ENCODE results near the gene ZFP36L1. TPM values are rescaled to one million over a fixed set of nuclear protein-coding genes. Genes with fewer than 3 reads are reported as not detected.

Gene ZFP36L1
- total RNA-seq, 1 donor from 2014 or later = 42.9 TPM

DNA sequence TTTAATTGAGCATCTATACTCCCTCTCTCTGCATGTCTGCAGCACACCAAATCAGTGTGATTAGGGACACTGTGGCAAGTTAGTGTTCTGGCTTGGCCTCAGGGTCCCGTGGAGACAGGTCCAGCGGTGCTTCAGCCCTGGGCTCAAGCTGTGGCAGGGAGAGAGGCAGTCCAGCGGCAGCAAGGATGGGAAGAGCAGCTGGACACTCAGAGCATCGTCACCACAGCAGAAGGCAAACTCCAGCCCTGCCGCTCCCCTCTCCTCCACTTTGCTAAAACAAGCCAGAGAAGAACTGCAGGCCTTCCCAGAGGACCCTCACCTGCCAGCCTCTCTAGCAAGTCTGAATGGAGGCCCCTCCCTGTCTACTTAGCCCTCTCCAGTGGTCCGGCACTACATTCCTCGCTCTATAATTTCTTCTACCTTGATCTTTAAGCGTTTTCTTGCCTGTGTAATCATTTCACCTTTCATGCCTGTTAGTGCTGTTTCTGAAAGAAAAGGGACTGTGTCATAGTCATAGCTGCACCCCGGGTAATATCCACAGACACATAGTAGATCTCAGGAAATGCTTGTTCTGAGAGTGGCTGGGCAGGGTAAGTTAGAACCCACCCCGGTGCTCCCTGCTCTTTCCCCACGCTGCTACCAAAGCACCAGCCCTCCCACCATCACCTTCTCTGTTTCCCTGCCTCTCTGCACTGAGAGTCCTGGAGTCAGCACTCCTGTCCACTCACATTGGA, 22.1 kb downstream of the ZFP36L1 start:
- no peak overlapping the region for H3K4me3 Mint-ChIP-seq
- no peaks in the 10 kb centered on the region for H3K36me3 Mint-ChIP-seq
- TF ChIP-seq EZH2 (IDR thresholded peaks at IDR 0.05) = no peak
- TF ChIP-seq, protein P1, sequence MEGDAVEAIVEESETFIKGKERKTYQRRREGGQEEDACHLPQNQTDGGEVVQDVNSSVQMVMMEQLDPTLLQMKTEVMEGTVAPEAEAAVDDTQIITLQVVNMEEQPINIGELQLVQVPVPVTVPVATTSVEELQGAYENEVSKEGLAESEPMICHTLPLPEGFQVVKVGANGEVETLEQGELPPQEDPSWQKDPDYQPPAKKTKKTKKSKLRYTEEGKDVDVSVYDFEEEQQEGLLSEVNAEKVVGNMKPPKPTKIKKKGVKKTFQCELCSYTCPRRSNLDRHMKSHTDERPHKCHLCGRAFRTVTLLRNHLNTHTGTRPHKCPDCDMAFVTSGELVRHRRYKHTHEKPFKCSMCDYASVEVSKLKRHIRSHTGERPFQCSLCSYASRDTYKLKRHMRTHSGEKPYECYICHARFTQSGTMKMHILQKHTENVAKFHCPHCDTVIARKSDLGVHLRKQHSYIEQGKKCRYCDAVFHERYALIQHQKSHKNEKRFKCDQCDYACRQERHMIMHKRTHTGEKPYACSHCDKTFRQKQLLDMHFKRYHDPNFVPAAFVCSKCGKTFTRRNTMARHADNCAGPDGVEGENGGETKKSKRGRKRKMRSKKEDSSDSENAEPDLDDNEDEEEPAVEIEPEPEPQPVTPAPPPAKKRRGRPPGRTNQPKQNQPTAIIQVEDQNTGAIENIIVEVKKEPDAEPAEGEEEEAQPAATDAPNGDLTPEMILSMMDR (IDR thresholded peaks at IDR 0.05) = no peak
- TF ChIP-seq EZH2phosphoT487 (IDR thresholded peaks at IDR 0.05) = no peak
- peaks cover 22% of the 10 kb centered on the region for H3K4me1 Mint-ChIP-seq
- H3K9me3 Mint-ChIP-seq = peaks cover 10% of the 10 kb centered on the region
- no peak overlapping the region for H3K27ac Mint-ChIP-seq
- Histone ChIP-seq H3K79me2 (ENCODE audit: low read depth) (no peaks in the 10 kb centered on the region), H4K20me1 (ENCODE audit: low read depth) (no peaks in the 10 kb centered on the region), H3F3A (ENCODE audit: low read depth) (no peaks in the 10 kb centered on the region), H3K9me3 (ENCODE audit: low read depth) (no peaks in the 10 kb centered on the region), H3K27me3 (no peaks in the 10 kb centered on the region), H2AFZ (replicated peaks) (no peak overlapping the region), H3K27ac (no peak overlapping the region), H3K4me1 (no peaks in the 10 kb centered on the region), H3K9ac (no peak overlapping the region), H3K36me3 (no peaks in the 10 kb centered on the region), H3K4me2 (no peak overlapping the region), H3K4me3 (no peak overlapping the region)
- H3K27me3 Mint-ChIP-seq (ENCODE audit: insufficient read depth, low read depth) = peaks cover 2% of the 10 kb centered on the region
- no peak for DNase-seq (ENCODE audit: low spot score)

DNA sequence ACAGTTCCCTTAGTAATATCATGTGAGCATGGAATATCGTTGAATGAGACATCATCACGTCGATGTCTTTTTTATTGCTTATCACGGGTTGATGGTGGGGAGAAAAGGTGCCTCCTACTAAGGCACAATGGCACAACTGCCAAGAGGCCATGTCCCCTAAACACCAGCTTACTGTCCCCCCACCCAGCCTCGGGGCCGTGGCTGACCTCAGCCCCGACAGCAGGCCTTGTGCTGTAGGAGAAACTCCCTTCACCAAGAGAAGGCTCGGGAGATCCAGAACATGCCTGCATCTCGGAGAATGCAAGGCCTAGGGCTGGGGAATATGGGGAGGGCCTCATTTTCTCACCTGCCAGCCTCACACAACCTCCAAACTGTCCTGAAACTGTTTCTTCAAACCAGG, 22.8 kb downstream of the ZFP36L1 start:
- Mint-ChIP-seq H3K4me1 (peaks cover 22% of the 10 kb centered on the region), H3K4me3 (no peak overlapping the region), H3K27me3 (ENCODE audit: insufficient read depth, low read depth) (peaks cover 5% of the 10 kb centered on the region), H3K27ac (peak overlapping the region; percentile 11), H3K36me3 (no peaks in the 10 kb centered on the region), H3K9me3 (peaks cover 10% of the 10 kb centered on the region)
- no peak for DNase-seq (ENCODE audit: low spot score)
- TF ChIP-seq, protein P1 (IDR thresholded peaks at IDR 0.05) = no peak
- no peak for TF ChIP-seq EZH2 (IDR thresholded peaks at IDR 0.05)
- no peak for TF ChIP-seq EZH2phosphoT487 (IDR thresholded peaks at IDR 0.05)
- H3K4me2 ChIP-seq = no peak overlapping the region
- no peak overlapping the region for H2AFZ ChIP-seq (replicated peaks)
- no peaks in the 10 kb centered on the region for H3K4me1 ChIP-seq
- no peaks in the 10 kb centered on the region for H3K36me3 ChIP-seq
- no peaks in the 10 kb centered on the region for H4K20me1 ChIP-seq (ENCODE audit: low read depth)
- H3K9me3 ChIP-seq (ENCODE audit: low read depth) = no peaks in the 10 kb centered on the region
- no peak overlapping the region for H3K4me3 ChIP-seq
- no peaks in the 10 kb centered on the region for H3K79me2 ChIP-seq (ENCODE audit: low read depth)
- H3K27ac ChIP-seq = no peak overlapping the region
- no peak overlapping the region for H3K9ac ChIP-seq
- no peaks in the 10 kb centered on the region for H3F3A ChIP-seq (ENCODE audit: low read depth)
- H3K27me3 ChIP-seq = no peaks in the 10 kb centered on the region

DNA sequence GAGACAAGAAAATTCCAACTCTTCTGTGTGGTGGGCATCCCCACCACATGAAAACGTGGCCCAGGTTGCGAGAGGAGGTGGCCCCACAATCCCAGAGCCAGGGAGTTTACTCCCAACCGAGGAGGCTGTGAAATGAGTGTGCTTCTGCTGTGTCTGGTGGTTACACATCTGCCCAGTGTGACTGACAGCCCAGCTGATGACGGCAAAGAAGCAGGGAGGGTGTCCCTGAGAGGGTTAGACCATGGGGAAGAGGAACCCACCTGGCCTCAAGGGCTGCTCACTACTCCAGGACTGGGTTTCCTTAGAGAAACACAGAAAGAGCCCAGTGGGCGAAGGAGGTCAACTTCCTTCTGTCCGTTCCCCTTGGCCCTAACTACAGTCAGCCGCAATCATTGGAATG, 24.6 kb downstream of the ZFP36L1 start:
- peak overlapping the region; percentile 68 for H3K27ac Mint-ChIP-seq
- H3K36me3 Mint-ChIP-seq = peaks cover 3% of the 10 kb centered on the region
- no peak for TF ChIP-seq EZH2 (IDR thresholded peaks at IDR 0.05)
- TF ChIP-seq, protein P1 (IDR thresholded peaks at IDR 0.05) = no peak
- no peak for TF ChIP-seq EZH2phosphoT487 (IDR thresholded peaks at IDR 0.05)
- Histone ChIP-seq H3K27ac (no peak overlapping the region), H4K20me1 (ENCODE audit: low read depth) (no peaks in the 10 kb centered on the region), H3K4me1 (peaks cover under 1% of the 10 kb centered on the region), H3K4me3 (no peak overlapping the region), H3K9ac (no peak overlapping the region), H3K36me3 (no peaks in the 10 kb centered on the region), H2AFZ (replicated peaks) (no peak overlapping the region), H3K4me2 (no peak overlapping the region), H3K79me2 (ENCODE audit: low read depth) (no peaks in the 10 kb centered on the region), H3K27me3 (no peaks in the 10 kb centered on the region), H3K9me3 (ENCODE audit: low read depth) (no peaks in the 10 kb centered on the region), H3F3A (ENCODE audit: low read depth) (no peaks in the 10 kb centered on the region)
- H3K9me3 Mint-ChIP-seq = peaks cover 6% of the 10 kb centered on the region
- H3K27me3 Mint-ChIP-seq (ENCODE audit: insufficient read depth, low read depth) = peaks cover 9% of the 10 kb centered on the region
- no peak overlapping the region for H3K4me3 Mint-ChIP-seq
- peaks cover 29% of the 10 kb centered on the region for H3K4me1 Mint-ChIP-seq
- no peak for DNase-seq (ENCODE audit: low spot score)
